Measurements from ENCODE around the gene CDKAL1. TPM values are rescaled to one million over a fixed set of nuclear protein-coding genes. Genes with fewer than 3 reads are reported as not detected.

The CDKAL1 gene
- total RNA-seq, 2 donors from 2014 or later: 23.5 to 26.4 TPM

DNA sequence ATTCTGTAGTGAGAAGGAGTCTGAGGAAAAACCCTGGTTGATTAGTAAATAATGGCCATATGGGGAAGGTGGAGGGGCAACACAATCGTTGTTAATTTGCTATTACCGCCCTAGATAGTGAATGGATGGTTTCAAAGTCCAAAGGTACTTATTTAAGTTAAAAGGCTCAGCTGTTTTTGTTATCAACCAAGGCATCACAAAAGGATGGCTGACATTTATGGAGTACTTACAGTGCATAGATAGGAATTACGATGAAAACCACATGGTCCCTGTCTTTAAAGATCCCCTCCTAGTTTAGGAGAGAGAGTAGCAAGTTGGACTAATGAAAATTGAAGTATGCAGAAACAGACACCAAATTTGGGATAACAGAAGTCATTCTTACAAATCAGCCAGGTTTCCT lies 319.6 kb downstream of the CDKAL1 start:
- 86 to 94% methylated on average over 3 of the region's 3 CpGs for WGBS, 2 experiments (ENCODE audit: insufficient coverage in 1 of 2, insufficient read length in 1 of 2)
- no peak overlapping the region for H3K27ac Mint-ChIP-seq
- H3K9ac ChIP-seq (ENCODE audit: extremely low read depth, low read length, poor library complexity, severe bottlenecking): no peak overlapping the region

DNA sequence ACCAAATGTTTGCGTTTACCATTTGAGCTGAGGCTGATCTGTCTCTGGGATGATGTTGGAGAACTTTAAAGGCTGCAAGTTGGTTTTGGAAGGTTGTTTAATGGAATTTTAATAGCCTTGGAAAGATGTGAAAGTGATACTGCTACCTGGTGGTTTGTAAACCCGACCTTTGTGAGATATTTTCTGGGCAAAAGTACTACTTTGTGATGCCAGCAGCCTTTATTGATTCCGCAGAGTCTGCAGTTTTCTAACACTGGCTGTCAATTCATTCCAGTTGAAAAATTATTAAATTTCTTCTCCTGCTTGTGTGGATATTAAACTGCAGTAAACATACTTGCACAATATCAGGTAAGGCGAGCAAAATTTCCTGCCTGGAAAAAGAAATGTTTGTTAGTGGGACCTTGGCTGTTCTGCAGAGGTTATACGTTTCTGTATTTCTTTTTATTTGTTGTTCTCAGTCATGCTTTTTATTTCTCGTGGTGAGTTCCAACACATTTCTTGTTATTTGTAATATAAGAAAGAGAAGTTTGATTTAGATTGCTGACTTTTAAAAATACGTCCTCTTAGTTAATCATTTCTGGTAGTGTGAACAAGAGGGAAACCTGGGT lies 322.5 kb downstream of the CDKAL1 start:
- WGBS, 2 experiments (ENCODE audit: insufficient coverage in 1 of 2, insufficient read length in 1 of 2): 91 to 96% methylated on average over 5 to 7 of the region's 7 CpGs
- Mint-ChIP-seq H3K9me3 (no peaks in the 10 kb centered on the region), H3K36me3 (ENCODE audit: low read depth) (no peaks in the 10 kb centered on the region), H3K27ac (no peak overlapping the region), H3K27me3 (ENCODE audit: insufficient read depth) (no peaks in the 10 kb centered on the region), H3K4me3 (no peak overlapping the region), H3K4me1 (peaks cover 19% of the 10 kb centered on the region)
- Histone ChIP-seq H3K36me3 (ENCODE audit: control insufficient read depth, insufficient read depth, low read length) (no peaks in the 10 kb centered on the region), H3K4me1 (ENCODE audit: control insufficient read depth, insufficient read depth, low read length) (peaks cover 2% of the 10 kb centered on the region), H3K27ac (ENCODE audit: low read depth, low read length) (no peak overlapping the region), H3K9ac (ENCODE audit: extremely low read depth, low read length, poor library complexity, severe bottlenecking) (no peak overlapping the region), H3K27me3 (ENCODE audit: control insufficient read depth, insufficient read depth, low read length, poor library complexity, severe bottlenecking) (no peaks in the 10 kb centered on the region), H3K4me3 (ENCODE audit: low read length) (no peak overlapping the region), H3K9me3 (ENCODE audit: control insufficient read depth, low read length) (no peaks in the 10 kb centered on the region)
- DNase-seq: no peak
- TF ChIP-seq, protein P1, sequence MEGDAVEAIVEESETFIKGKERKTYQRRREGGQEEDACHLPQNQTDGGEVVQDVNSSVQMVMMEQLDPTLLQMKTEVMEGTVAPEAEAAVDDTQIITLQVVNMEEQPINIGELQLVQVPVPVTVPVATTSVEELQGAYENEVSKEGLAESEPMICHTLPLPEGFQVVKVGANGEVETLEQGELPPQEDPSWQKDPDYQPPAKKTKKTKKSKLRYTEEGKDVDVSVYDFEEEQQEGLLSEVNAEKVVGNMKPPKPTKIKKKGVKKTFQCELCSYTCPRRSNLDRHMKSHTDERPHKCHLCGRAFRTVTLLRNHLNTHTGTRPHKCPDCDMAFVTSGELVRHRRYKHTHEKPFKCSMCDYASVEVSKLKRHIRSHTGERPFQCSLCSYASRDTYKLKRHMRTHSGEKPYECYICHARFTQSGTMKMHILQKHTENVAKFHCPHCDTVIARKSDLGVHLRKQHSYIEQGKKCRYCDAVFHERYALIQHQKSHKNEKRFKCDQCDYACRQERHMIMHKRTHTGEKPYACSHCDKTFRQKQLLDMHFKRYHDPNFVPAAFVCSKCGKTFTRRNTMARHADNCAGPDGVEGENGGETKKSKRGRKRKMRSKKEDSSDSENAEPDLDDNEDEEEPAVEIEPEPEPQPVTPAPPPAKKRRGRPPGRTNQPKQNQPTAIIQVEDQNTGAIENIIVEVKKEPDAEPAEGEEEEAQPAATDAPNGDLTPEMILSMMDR (conservative IDR thresholded peaks at IDR 0.05): no peak

More for the DNA sequence above, 319.6 kb downstream of the CDKAL1 start:
- Mint-ChIP-seq H3K9me3 (no peaks in the 10 kb centered on the region), H3K36me3 (ENCODE audit: low read depth) (no peaks in the 10 kb centered on the region), H3K27me3 (ENCODE audit: insufficient read depth) (no peaks in the 10 kb centered on the region), H3K4me3 (no peak overlapping the region), H3K4me1 (peaks cover 23% of the 10 kb centered on the region)
- Histone ChIP-seq H3K36me3 (ENCODE audit: control insufficient read depth, insufficient read depth, low read length) (no peaks in the 10 kb centered on the region), H3K27ac (ENCODE audit: low read depth, low read length) (no peak overlapping the region), H3K27me3 (ENCODE audit: control insufficient read depth, insufficient read depth, low read length, poor library complexity, severe bottlenecking) (no peaks in the 10 kb centered on the region), H3K4me1 (ENCODE audit: control insufficient read depth, insufficient read depth, low read length) (peaks cover 2% of the 10 kb centered on the region), H3K4me3 (ENCODE audit: low read length) (peak overlapping the region; percentile 45), H3K9me3 (ENCODE audit: control insufficient read depth, low read length) (no peaks in the 10 kb centered on the region)
- DNase-seq: no peak
- TF ChIP-seq, protein P1 (conservative IDR thresholded peaks at IDR 0.05): no peak

DNA sequence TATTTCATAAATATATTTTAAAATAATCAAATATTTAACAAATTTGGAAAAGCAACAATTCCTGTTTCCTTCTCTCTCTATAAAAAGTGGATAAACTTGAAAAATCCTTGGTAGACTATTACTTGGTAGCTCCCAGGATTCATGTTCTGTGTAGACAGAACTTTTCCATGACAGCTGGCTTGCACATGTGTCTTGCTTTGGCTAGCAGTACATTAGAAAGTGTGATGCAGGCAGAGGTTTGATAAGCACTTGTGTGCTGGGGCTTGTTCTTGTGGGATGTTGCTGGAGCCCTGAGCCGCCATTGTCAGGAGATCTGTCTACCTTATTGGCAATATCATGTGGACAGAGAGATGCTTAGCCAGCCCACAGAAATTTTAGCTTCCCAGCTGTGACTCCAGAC lies 327.2 kb downstream of the CDKAL1 start:
- H3K4me3 ChIP-seq (ENCODE audit: low read length): no peak overlapping the region
- 86 to 93% methylated on average over 1 of the region's 1 CpG for WGBS, 2 experiments (ENCODE audit: insufficient coverage in 1 of 2, insufficient read length in 1 of 2)
- H3K4me1 Mint-ChIP-seq: peaks cover 22% of the 10 kb centered on the region

More for the DNA sequence above, 327.2 kb downstream of the CDKAL1 start:
- TF ChIP-seq, protein P1 (conservative IDR thresholded peaks at IDR 0.05): no peak
- Histone ChIP-seq H3K4me1 (ENCODE audit: control insufficient read depth, insufficient read depth, low read length) (peaks cover 5% of the 10 kb centered on the region), H3K27ac (ENCODE audit: low read depth, low read length) (no peak overlapping the region), H3K9ac (ENCODE audit: extremely low read depth, low read length, poor library complexity, severe bottlenecking) (no peak overlapping the region), H3K36me3 (ENCODE audit: control insufficient read depth, insufficient read depth, low read length) (no peaks in the 10 kb centered on the region), H3K27me3 (ENCODE audit: control insufficient read depth, insufficient read depth, low read length, poor library complexity, severe bottlenecking) (no peaks in the 10 kb centered on the region), H3K9me3 (ENCODE audit: control insufficient read depth, low read length) (no peaks in the 10 kb centered on the region)
- Mint-ChIP-seq H3K27ac (no peak overlapping the region), H3K9me3 (no peaks in the 10 kb centered on the region), H3K36me3 (ENCODE audit: low read depth) (no peaks in the 10 kb centered on the region), H3K4me3 (no peak overlapping the region), H3K27me3 (ENCODE audit: insufficient read depth) (no peaks in the 10 kb centered on the region)
- no peak for DNase-seq

All from endodermal cell (in vitro differentiated cells).